ENCODE measurements around the gene ETS1. TPM values are rescaled to one million over a fixed set of nuclear protein-coding genes. Genes with fewer than 3 reads are reported as not detected.
"Not testable (repeated sequence)": the region's sequence is repeated elsewhere in the genome, so short reads cannot be mapped to it uniquely, and the experiment has no call there.

Gene ETS1
- total RNA-seq, 1 donor from 2014 or later = 14.2 TPM

- no peak for DNase-seq (ENCODE audit: low read depth)
Observed at GRCh38 chr11:128448200-128448886, 139.0 kb downstream of the ETS1 start.

GRCh38 chr11:128447233-128447632 is 140.1 kb downstream of the ETS1 start:
- DNase-seq (ENCODE audit: low read depth) = no peak

GRCh38 chr11:128445921-128446320 is 141.4 kb downstream of the ETS1 start:
- DNase-seq (ENCODE audit: low read depth) = not testable (repeated sequence)

- no peak for DNase-seq (ENCODE audit: low read depth)
Observed at GRCh38 chr11:128437136-128437535, 150.2 kb downstream of the ETS1 start.

GRCh38 chr11:128434818-128435217 is 152.5 kb downstream of the ETS1 start:
- no peak for DNase-seq (ENCODE audit: low read depth)

GRCh38 chr11:128434411-128434810 is 152.9 kb downstream of the ETS1 start:
- no peak for DNase-seq (ENCODE audit: low read depth)

GRCh38 chr11:128432926-128433325 is 154.4 kb downstream of the ETS1 start:
- DNase-seq (ENCODE audit: low read depth) = no peak

- DNase-seq (ENCODE audit: low read depth) = no peak
Observed at GRCh38 chr11:128431931-128432330, 155.4 kb downstream of the ETS1 start.

GRCh38 chr11:128428935-128429334 is 158.4 kb downstream of the ETS1 start:
- no peak for DNase-seq (ENCODE audit: low read depth)

- peak; percentile 72 for DNase-seq (ENCODE audit: low read depth)
Observed at GRCh38 chr11:128424851-128425285, 162.5 kb downstream of the ETS1 start.

- no peak for DNase-seq (ENCODE audit: low read depth)
Observed at GRCh38 chr11:128424271-128424711, 163.1 kb downstream of the ETS1 start.

- DNase-seq (ENCODE audit: low read depth) = peak; percentile 52
Observed at GRCh38 chr11:128422576-128423370, 164.6 kb downstream of the ETS1 start.

GRCh38 chr11:128421577-128422330 is 165.6 kb downstream of the ETS1 start:
- DNase-seq (ENCODE audit: low read depth) = no peak

GRCh38 chr11:128420951-128421350 is 166.4 kb downstream of the ETS1 start:
- no peak for DNase-seq (ENCODE audit: low read depth)

- DNase-seq (ENCODE audit: low read depth) = no peak
Observed at GRCh38 chr11:128420265-128420664, 167.1 kb downstream of the ETS1 start.

GRCh38 chr11:128419012-128419767 is 168.2 kb downstream of the ETS1 start:
- DNase-seq (ENCODE audit: low read depth) = no peak

- DNase-seq (ENCODE audit: low read depth) = peak; percentile 78
Observed at GRCh38 chr11:128417607-128418324, 169.6 kb downstream of the ETS1 start.

- no peak for DNase-seq (ENCODE audit: low read depth)
Observed at GRCh38 chr11:128416976-128417375, 170.4 kb downstream of the ETS1 start.

GRCh38 chr11:128415539-128415938 is 171.8 kb downstream of the ETS1 start:
- no peak for DNase-seq (ENCODE audit: low read depth)
